GM23338 (cell line): ENCODE measurements around the gene ZFHX3. TPM values are rescaled to one million over a fixed set of nuclear protein-coding genes. Genes with fewer than 3 reads are reported as not detected.

Source experiments
- ATAC-seq: fragments of 200-7000 bp; cut with Tn5 transposase; 3 replicates; pipeline ENCODE4 v1.9.1; 2020
- DNase-seq: peaks from one replicate; pipeline ENCODE4 v3.0.0-alpha.2; 2015; ENCODE audit warnings: low spot score
- H2AFZ ChIP-seq: fragments of 200-600 bp; sonication (generic); 2 replicates; pipeline ENCODE4 v1.8.0; 2016; ENCODE audit warnings: antibody characterized with exemption, mild to moderate bottlenecking, moderate library complexity
- H3F3A ChIP-seq: fragments of 200-600 bp; sonication (generic); replicated peaks from 2 replicates; pipeline ENCODE4 v1.8.0; 2017; ENCODE audit warnings: antibody characterized with exemption, mixed run types, low read depth
- H3K27ac ChIP-seq: fragments of 200-600 bp; sonication (generic); 2 replicates; pipeline ENCODE4 v1.6.1; 2016; ENCODE audit warnings: low read depth
- H3K27me3 ChIP-seq: fragments of 200-600 bp; sonication (generic); 2 replicates; pipeline ENCODE4 v1.8.0; 2016; ENCODE audit warnings: mild to moderate bottlenecking, mixed run types, moderate library complexity; ENCODE audit not compliant: insufficient read depth
- H3K36me3 ChIP-seq: fragments of 200-600 bp; sonication (generic); 2 replicates; pipeline ENCODE4 v1.8.0; 2016; ENCODE audit warnings: mild to moderate bottlenecking; ENCODE audit not compliant: insufficient read depth
- H3K4me1 ChIP-seq: fragments of 200-600 bp; sonication (generic); 2 replicates; pipeline ENCODE4 v1.8.0; 2016; ENCODE audit warnings: mild to moderate bottlenecking, moderate library complexity; ENCODE audit not compliant: insufficient read depth
- H3K4me2 ChIP-seq: fragments of 200-600 bp; sonication (generic); 2 replicates; pipeline ENCODE4 v1.7.1; 2017; ENCODE audit warnings: mixed run types
- H3K4me3 ChIP-seq: fragments of 200-600 bp; sonication (generic); 2 replicates; pipeline ENCODE4 v1.6.1; 2016; ENCODE audit warnings: mixed run types
- H3K79me2 ChIP-seq: fragments of 200-600 bp; sonication (generic); replicated peaks from 2 replicates; pipeline ENCODE4 v1.8.0; 2017; ENCODE audit warnings: mild to moderate bottlenecking; ENCODE audit not compliant: insufficient read depth
- H3K9me2 ChIP-seq: fragments of 200-600 bp; sonication (generic); 2 replicates; pipeline ENCODE4 v1.8.0; 2017; ENCODE audit not compliant: insufficient read depth
- H4K20me1 ChIP-seq: fragments of 200-600 bp; sonication (generic); replicated peaks from 2 replicates; pipeline ENCODE4 v1.8.0; 2017; ENCODE audit warnings: mild to moderate bottlenecking; ENCODE audit not compliant: insufficient read depth
- H3K27ac Mint-ChIP-seq: 2 replicates; pipeline ENCODE4 v1.8.0; 2020; ENCODE audit warnings: inconsistent platforms, mild to moderate bottlenecking, moderate library complexity, mixed read lengths
- H3K27me3 Mint-ChIP-seq: 3 replicates; pipeline ENCODE4 v1.8.0; 2022; ENCODE audit warnings: low read depth, mild to moderate bottlenecking, moderate library complexity, mixed read lengths, inconsistent platforms; ENCODE audit not compliant: insufficient read depth, poor library complexity
- H3K36me3 Mint-ChIP-seq: 3 replicates; pipeline ENCODE4 v1.8.0; 2021; ENCODE audit warnings: low read depth, mild to moderate bottlenecking, inconsistent platforms, moderate library complexity, mixed read lengths
- H3K4me1 Mint-ChIP-seq: 3 replicates; pipeline ENCODE4 v1.8.0; 2020; ENCODE audit warnings: mild to moderate bottlenecking, inconsistent platforms, mixed read lengths
- H3K4me3 Mint-ChIP-seq: 3 replicates; pipeline ENCODE4 v1.8.0; 2021; ENCODE audit warnings: moderate library complexity, mild to moderate bottlenecking, inconsistent platforms, mixed read lengths
- H3K9me3 Mint-ChIP-seq: 3 replicates; pipeline ENCODE4 v1.8.0; 2020; ENCODE audit warnings: moderate library complexity, mild to moderate bottlenecking, inconsistent platforms, mixed read lengths
- CREB1 ChIP-seq: fragments of 250-450 bp; sonication (Bioruptor Pico); IDR thresholded peaks from 2 replicates; pipeline ENCODE4 v1.5.0; 2020; ENCODE audit warnings: low read depth, mild to moderate bottlenecking, moderate library complexity
- EZH2phosphoT487 ChIP-seq: fragments of 200-600 bp; sonication (generic); IDR thresholded peaks from one replicate; pipeline ENCODE4 v1.8.1; 2018; ENCODE audit warnings: antibody characterized with exemption; ENCODE audit not compliant: unreplicated experiment
- JUNB ChIP-seq: IDR thresholded peaks from one replicate; pipeline ENCODE4 v1.6.1; 2016; ENCODE audit warnings: antibody characterized with exemption; ENCODE audit not compliant: unreplicated experiment
- NANOG ChIP-seq: IDR thresholded peaks from 2 replicates; pipeline ENCODE4 v1.6.1; 2016; ENCODE audit warnings: antibody characterized with exemption, borderline replicate concordance
- POLR2AphosphoS5 ChIP-seq: IDR thresholded peaks from 2 replicates; pipeline ENCODE4 v1.6.1; 2016; ENCODE audit warnings: antibody characterized with exemption, low read depth
- STAT1 ChIP-seq: IDR thresholded peaks from one replicate; pipeline ENCODE4 v1.6.1; 2016; ENCODE audit warnings: antibody characterized with exemption; ENCODE audit not compliant: unreplicated experiment
- ZNF331 ChIP-seq: fragments of 250-450 bp; sonication (Bioruptor Pico); IDR thresholded peaks from 2 replicates; pipeline ENCODE4 v1.5.0; 2020; ENCODE audit warnings: low read depth, mild to moderate bottlenecking, moderate library complexity
- polyA plus RNA-seq: library from polyadenylated mRNA; unstranded; fragments of >200 nt; fragmentation: Nextera tagmentation; extraction: Ambion mirVana; gene quantifications from 2 replicates; pipeline ENCODE4 v1.2.1, GENCODE V29; 2016
- total RNA-seq: library from RNA; depleted of rRNA; stranded (reverse); fragments of >200 nt; shearing (Covaris generic); gene quantifications from 2 replicates; pipeline ENCODE4 v1.2.3, GENCODE V29; 2014
- TF ChIP-seq, protein P1 (sequence below): IDR thresholded peaks from 2 replicates; pipeline ENCODE4 v1.6.1; 2016; ENCODE audit warnings: antibody characterized with exemption
- TF ChIP-seq, protein P2 (sequence below): fragments of 250-450 bp; sonication (Bioruptor Pico); IDR thresholded peaks from 2 replicates; pipeline ENCODE4 v1.5.0; 2020; ENCODE audit warnings: mild to moderate bottlenecking, moderate library complexity

ZFHX3 gene
- total and polyA plus RNA-seq, 2 experiments from 2014 or later, result 1.0 to 1.5 TPM

DNA sequence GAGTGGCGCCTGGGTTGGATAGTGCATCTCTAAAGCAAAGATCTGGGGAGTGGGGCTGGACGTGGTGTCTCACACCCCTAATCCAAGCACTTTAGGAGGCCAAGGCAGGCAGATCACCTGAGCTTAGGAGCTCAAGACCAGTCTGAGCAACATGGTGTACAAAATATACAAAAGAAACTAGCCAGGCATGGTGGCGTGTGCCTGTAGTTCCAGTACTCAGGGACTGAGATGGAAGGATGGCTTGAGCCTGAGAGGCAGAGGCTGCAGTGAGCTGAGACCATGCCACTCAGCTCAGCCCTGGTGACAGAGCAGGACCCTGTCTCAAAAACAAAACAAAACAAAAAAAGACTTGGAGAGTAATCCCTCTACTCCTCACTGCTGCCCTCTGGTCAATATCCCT is 96.0 kb downstream of the ZFHX3 start:
- Histone ChIP-seq H3K79me2 (no peaks in the 10 kb centered on the region), H3K4me3 (no peak overlapping the region), H4K20me1 (no peaks in the 10 kb centered on the region), H3K36me3 (no peaks in the 10 kb centered on the region), H3K4me2 (no peak overlapping the region), H2AFZ (no peak overlapping the region), H3K9me2 (no peaks in the 10 kb centered on the region), H3K4me1 (no peaks in the 10 kb centered on the region; the same call in 1 of the 2 replicates), H3F3A (no peaks in the 10 kb centered on the region), H3K27ac (no peak overlapping the region), H3K27me3 (no peaks in the 10 kb centered on the region)
- no peak overlapping the region for H3K27ac Mint-ChIP-seq
- no peaks in the 10 kb centered on the region for H3K9me3 Mint-ChIP-seq
- TF ChIP-seq, protein P1, sequence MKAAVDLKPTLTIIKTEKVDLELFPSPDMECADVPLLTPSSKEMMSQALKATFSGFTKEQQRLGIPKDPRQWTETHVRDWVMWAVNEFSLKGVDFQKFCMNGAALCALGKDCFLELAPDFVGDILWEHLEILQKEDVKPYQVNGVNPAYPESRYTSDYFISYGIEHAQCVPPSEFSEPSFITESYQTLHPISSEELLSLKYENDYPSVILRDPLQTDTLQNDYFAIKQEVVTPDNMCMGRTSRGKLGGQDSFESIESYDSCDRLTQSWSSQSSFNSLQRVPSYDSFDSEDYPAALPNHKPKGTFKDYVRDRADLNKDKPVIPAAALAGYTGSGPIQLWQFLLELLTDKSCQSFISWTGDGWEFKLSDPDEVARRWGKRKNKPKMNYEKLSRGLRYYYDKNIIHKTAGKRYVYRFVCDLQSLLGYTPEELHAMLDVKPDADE, result no peak
- TF ChIP-seq POLR2AphosphoS5, result no peak
- no peak for TF ChIP-seq EZH2phosphoT487
- DNase-seq (no peak), ATAC-seq (no peak)
- H3K4me1 Mint-ChIP-seq, result peaks cover 8% of the 10 kb centered on the region
- peaks cover 3% of the 10 kb centered on the region; the same call in 1 of the 3 replicates for H3K36me3 Mint-ChIP-seq
- H3K4me3 Mint-ChIP-seq, result no peak overlapping the region
- peaks cover 8% of the 10 kb centered on the region for H3K27me3 Mint-ChIP-seq

DNA sequence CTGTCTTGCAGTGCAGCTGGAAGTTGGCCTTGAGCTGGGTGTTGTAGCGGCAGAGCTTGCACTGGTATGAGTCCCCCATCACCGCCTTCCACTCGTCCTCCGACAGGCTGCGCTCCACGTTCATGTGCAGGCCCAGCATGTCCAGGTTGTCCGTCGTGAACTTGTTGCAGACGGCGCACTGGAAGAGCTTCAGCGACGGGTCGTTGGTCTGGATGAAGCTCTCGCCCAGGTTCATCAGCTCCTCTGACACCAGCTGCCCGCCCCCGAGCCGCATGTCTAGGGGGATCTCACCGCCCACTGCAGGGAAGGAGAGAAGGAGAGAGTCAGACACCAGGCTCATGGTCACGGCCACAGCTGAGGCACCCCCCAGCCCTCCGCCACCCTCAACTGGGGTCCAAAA is 97.3 kb downstream of the ZFHX3 start:
- Histone ChIP-seq H3K27ac (no peak overlapping the region), H4K20me1 (no peaks in the 10 kb centered on the region), H3F3A (no peaks in the 10 kb centered on the region), H3K79me2 (no peaks in the 10 kb centered on the region), H2AFZ (no peak overlapping the region), H3K4me1 (no peaks in the 10 kb centered on the region; the same call in 1 of the 2 replicates), H3K27me3 (no peaks in the 10 kb centered on the region), H3K4me3 (no peak overlapping the region), H3K4me2 (no peak overlapping the region), H3K9me2 (no peaks in the 10 kb centered on the region), H3K36me3 (no peaks in the 10 kb centered on the region)
- Mint-ChIP-seq H3K27me3 (peaks cover 8% of the 10 kb centered on the region), H3K27ac (no peak overlapping the region), H3K36me3 (peaks cover 3% of the 10 kb centered on the region; the same call in 1 of the 3 replicates), H3K9me3 (no peaks in the 10 kb centered on the region), H3K4me3 (no peak overlapping the region), H3K4me1 (peaks cover 11% of the 10 kb centered on the region)
- ATAC-seq (no peak), DNase-seq (no peak)
- TF ChIP-seq EZH2phosphoT487 (no peak), ZNF331 (no peak), JUNB (no peak)

DNA sequence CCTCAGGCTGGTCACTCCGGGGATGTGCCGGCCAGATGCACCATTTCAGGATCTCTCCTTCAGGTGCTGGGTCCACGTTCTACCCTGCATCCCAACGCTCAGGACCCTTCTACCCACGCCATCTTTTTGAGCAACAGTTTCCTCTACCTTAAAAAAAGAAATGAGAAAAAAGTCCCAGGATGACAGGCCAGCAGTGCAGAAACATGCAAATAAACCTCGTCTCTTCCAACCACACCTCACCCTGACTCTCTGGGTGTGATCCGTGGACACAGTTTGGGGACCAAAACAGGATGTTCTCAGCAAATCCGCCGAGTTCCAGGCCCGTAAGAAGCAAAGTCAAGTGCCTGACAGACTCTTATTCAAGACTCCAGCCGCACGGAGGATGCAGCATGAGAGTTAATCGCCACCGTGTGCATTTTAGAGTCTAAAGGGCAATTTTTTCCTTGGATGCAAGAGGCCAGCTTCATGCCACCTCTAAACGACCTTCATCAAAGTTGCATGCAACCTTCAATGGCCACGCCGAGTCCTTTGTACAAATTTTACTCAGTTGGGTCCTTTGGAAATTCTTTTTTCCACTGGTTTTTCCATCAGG is 99.6 kb downstream of the ZFHX3 start:
- H3K4me3 Mint-ChIP-seq, result no peak overlapping the region
- Histone ChIP-seq H3K27ac (no peak overlapping the region), H3F3A (no peaks in the 10 kb centered on the region), H4K20me1 (no peaks in the 10 kb centered on the region), H3K36me3 (no peaks in the 10 kb centered on the region), H3K79me2 (no peaks in the 10 kb centered on the region), H2AFZ (no peak overlapping the region), H3K27me3 (no peaks in the 10 kb centered on the region), H3K4me3 (no peak overlapping the region), H3K9me2 (no peaks in the 10 kb centered on the region), H3K4me1 (no peaks in the 10 kb centered on the region; the same call in 1 of the 2 replicates), H3K4me2 (no peak overlapping the region)
- H3K36me3 Mint-ChIP-seq, result peaks cover 3% of the 10 kb centered on the region; the same call in 1 of the 3 replicates
- peaks cover 9% of the 10 kb centered on the region for H3K27me3 Mint-ChIP-seq
- no peaks in the 10 kb centered on the region for H3K9me3 Mint-ChIP-seq
- H3K4me1 Mint-ChIP-seq, result peaks cover 11% of the 10 kb centered on the region
- no peak for ATAC-seq
- H3K27ac Mint-ChIP-seq, result no peak overlapping the region
- DNase-seq, result no peak
- TF ChIP-seq NANOG, result no peak
- TF ChIP-seq STAT1, result no peak
- no peak for TF ChIP-seq POLR2AphosphoS5
- TF ChIP-seq ZNF331, result no peak
- TF ChIP-seq JUNB, result no peak
- TF ChIP-seq, protein P2, sequence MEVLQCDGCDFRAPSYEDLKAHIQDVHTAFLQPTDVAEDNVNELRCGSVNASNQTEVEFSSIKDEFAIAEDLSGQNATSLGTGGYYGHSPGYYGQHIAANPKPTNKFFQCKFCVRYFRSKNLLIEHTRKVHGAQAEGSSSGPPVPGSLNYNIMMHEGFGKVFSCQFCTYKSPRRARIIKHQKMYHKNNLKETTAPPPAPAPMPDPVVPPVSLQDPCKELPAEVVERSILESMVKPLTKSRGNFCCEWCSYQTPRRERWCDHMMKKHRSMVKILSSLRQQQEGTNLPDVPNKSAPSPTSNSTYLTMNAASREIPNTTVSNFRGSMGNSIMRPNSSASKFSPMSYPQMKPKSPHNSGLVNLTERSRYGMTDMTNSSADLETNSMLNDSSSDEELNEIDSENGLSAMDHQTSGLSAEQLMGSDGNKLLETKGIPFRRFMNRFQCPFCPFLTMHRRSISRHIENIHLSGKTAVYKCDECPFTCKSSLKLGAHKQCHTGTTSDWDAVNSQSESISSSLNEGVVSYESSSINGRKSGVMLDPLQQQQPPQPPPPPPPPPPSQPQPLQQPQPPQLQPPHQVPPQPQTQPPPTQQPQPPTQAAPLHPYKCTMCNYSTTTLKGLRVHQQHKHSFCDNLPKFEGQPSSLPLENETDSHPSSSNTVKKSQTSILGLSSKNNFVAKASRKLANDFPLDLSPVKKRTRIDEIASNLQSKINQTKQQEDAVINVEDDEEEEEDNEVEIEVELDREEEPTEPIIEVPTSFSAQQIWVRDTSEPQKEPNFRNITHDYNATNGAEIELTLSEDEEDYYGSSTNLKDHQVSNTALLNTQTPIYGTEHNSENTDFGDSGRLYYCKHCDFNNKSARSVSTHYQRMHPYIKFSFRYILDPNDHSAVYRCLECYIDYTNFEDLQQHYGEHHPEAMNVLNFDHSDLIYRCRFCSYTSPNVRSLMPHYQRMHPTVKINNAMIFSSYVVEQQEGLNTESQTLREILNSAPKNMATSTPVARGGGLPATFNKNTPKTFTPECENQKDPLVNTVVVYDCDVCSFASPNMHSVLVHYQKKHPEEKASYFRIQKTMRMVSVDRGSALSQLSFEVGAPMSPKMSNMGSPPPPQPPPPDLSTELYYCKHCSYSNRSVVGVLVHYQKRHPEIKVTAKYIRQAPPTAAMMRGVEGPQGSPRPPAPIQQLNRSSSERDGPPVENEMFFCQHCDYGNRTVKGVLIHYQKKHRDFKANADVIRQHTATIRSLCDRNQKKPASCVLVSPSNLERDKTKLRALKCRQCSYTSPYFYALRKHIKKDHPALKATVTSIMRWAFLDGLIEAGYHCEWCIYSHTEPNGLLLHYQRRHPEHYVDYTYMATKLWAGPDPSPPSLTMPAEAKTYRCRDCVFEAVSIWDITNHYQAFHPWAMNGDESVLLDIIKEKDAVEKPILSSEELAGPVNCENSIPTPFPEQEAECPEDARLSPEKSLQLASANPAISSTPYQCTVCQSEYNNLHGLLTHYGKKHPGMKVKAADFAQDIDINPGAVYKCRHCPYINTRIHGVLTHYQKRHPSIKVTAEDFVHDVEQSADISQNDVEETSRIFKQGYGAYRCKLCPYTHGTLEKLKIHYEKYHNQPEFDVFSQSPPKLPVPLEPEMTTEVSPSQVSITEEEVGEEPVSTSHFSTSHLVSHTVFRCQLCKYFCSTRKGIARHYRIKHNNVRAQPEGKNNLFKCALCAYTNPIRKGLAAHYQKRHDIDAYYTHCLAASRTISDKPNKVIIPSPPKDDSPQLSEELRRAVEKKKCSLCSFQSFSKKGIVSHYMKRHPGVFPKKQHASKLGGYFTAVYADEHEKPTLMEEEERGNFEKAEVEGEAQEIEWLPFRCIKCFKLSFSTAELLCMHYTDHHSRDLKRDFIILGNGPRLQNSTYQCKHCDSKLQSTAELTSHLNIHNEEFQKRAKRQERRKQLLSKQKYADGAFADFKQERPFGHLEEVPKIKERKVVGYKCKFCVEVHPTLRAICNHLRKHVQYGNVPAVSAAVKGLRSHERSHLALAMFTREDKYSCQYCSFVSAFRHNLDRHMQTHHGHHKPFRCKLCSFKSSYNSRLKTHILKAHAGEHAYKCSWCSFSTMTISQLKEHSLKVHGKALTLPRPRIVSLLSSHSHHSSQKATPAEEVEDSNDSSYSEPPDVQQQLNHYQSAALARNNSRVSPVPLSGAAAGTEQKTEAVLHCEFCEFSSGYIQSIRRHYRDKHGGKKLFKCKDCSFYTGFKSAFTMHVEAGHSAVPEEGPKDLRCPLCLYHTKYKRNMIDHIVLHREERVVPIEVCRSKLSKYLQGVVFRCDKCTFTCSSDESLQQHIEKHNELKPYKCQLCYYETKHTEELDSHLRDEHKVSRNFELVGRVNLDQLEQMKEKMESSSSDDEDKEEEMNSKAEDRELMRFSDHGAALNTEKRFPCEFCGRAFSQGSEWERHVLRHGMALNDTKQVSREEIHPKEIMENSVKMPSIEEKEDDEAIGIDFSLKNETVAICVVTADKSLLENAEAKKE (CRISPR knock-in tag), result no peak
- TF ChIP-seq CREB1 (CRISPR knock-in tag), result no peak
